ENCODE data around the gene EIF2D.

GRCh38 chr1:206582537-206582936 lies 29.7 kb downstream of the EIF2D start:
- TF ChIP-seq CTCF (IDR thresholded peaks at IDR 0.05), result no peak
- TF ChIP-seq POLR2AphosphoS5 (IDR thresholded peaks at IDR 0.05), result no peak

All from upper lobe of left lung (tissue), 4 donors.